H1 (cell line): ENCODE results near the gene PKP3. TPM values are rescaled to one million over a fixed set of nuclear protein-coding genes. Genes with fewer than 3 reads are reported as not detected.

Experiments used
- KDM4A ChIP-seq: IDR thresholded peaks from one replicate; pipeline ENCODE4 v1.7.1; 2012; ENCODE audit warnings: low read depth, mild to moderate bottlenecking, moderate library complexity, low read length, inconsistent platforms; ENCODE audit not compliant: severe bottlenecking
- RBBP5 ChIP-seq: IDR thresholded peaks from 2 replicates; pipeline ENCODE4 v1.7.1; 2012; ENCODE audit warnings: low read depth, mild to moderate bottlenecking, inconsistent platforms, low read length, moderate library complexity, borderline replicate concordance
- TAF7 ChIP-seq: optimal IDR thresholded peaks from 2 replicates; pipeline ENCODE3; 2011; ENCODE audit warnings: low read depth, mild to moderate bottlenecking, inconsistent platforms, low read length, moderate library complexity, borderline replicate concordance
- polyA plus RNA-seq, 7 experiments: library from polyadenylated mRNA; depleted of rRNA in 3 of 7; stranded (reverse) in 5 of 7; unstranded in 2 of 7; fragments of >200 nt in 5 of 7; fragments of 200-250 nt in 2 of 7; gene quantifications; 1 replicate in 5 of 7; 2 replicates in 1 of 7; 4 replicates in 1 of 7; pipeline versions ENCODE4 v1.2.1 to v1.2.3, GENCODE V29; 2011 to 2013; ENCODE audit warnings: missing spikeins in 2 of 7, mixed read lengths in 2 of 7
- total RNA-seq: library from RNA; stranded (reverse); fragmentation: NEBNext Ultra II Directional; extraction: Animal tissue kit (Norgen Biotek cat#: 25700); gene quantifications from 2 replicates; pipeline ENCODE4 v1.2.1, GENCODE V29; 2021

PKP3 gene
- total and polyA plus RNA-seq, 2 of the 8 experiments (the other 6 are each of a cell fraction or from before 2014, with no cell fraction given) = 16.7 to 28.7 TPM

GRCh38 chr11:384511-384910 lies 9.5 kb upstream of the PKP3 start (continued):
- TF ChIP-seq TAF7 = no peak
- TF ChIP-seq RBBP5 = no peak
- no peak for TF ChIP-seq KDM4A
